HG03432 (cell line): Measurements from ENCODE around the gene TRAF3.
"Not testable (repeated sequence)": the region's sequence is repeated elsewhere in the genome, so short reads cannot be mapped to it uniquely, and the experiment has no call there.

Source experiments
- ATAC-seq: cut with Tn5 transposase; IDR thresholded peaks from one replicate; pipeline ENCODE4 v1.9.1; 2021; ENCODE audit warnings: mild to moderate bottlenecking, moderate library complexity; ENCODE audit not compliant: unreplicated experiment

The TRAF3 gene

DNA sequence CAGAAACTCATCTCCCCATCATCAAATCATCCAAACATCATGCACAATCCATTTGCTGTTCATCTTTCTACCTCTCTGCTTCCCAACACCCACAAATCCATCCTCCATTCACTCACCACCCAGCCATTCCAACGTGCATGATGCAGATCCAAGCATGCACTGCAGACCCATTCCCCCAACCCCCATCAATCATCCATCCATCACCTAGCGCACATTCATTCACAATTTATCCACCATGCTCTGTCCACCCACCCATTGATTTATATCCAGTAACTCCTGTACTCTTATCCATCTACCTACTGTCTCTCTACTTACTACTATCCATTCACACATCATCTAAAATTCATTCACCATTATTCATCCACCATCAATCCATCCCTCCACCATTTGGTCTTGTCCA, 141.2 kb downstream of the TRAF3 start:
- ATAC-seq, result no peak

DNA sequence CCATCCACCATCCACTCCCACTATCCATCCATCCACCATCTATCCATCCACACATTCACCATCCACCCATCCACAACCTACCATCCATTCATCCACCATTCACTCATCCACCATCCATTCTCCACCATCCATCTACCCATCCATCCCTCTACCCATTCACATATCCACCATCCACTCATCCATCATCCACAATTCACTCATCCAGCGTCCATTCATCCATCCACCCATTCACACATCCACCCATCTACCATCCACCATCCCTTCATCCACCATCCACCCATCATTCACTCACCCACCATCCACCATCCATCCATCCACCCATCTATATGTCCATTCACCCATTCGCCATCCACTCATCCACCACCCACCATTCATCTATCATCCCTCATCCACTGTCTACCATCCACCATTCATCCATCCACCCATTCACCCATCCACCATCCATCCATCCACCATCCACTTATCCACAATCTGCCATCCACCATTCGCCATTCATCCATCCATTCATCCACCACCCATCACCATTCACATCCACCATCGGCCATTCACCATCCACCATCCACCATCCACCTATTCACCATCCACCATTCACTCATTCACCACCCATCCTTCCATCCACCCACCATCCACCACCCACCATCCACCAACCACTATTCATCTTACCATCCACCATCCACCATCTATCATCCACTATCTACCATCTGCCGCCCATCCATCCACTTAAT, 143.2 kb downstream of the TRAF3 start:
- no peak for ATAC-seq

- ATAC-seq, result no peak
Measured at GRCh38 chr14:102920998-102921304, 143.7 kb downstream of the TRAF3 start.

DNA sequence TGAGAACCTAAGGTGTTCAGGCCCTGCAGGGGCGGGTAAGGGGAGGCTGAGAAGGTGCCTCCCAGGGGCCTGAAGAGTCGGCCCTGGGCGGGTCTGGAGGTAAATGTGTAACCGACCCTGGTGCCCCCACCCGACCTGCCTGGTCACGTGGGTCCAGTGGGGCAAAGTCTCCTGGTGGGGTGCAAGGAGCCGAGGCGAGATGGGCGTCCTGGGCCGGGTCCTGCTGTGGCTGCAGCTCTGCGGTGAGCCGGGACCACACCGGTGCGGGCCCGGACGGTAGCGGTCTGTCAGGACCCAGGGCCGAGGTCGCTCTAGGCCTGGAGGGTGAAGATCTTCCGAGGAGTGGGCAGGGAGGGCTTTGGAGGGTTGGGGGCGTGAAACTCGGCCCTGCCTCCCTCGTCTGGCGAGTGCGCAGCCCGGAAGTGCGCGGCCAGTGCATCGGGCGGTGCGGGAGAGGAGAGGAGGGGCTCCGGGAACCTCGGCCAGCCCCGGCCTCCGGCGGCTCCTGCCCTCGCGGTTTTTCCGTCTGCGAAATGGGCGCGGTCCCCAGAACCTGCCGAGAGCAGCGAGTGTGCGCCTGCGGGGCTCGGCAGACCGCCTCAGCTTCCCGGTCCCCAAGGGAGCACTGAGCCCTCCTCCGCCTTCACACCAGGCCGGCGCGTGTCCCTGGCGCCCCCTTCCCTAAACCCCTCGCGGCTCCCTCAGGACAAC, 145.4 kb downstream of the TRAF3 start, which contains the start of gene AMN:
TSS of gene AMN (plus strand) at position 174 of the 711 bp plus-strand sequence. CDS start at position 200, 26 bp downstream.
- ATAC-seq, result no peak

GRCh38 chr14:102923201-102923924, 146.1 kb downstream of the TRAF3 start:
- ATAC-seq, result no peak

DNA sequence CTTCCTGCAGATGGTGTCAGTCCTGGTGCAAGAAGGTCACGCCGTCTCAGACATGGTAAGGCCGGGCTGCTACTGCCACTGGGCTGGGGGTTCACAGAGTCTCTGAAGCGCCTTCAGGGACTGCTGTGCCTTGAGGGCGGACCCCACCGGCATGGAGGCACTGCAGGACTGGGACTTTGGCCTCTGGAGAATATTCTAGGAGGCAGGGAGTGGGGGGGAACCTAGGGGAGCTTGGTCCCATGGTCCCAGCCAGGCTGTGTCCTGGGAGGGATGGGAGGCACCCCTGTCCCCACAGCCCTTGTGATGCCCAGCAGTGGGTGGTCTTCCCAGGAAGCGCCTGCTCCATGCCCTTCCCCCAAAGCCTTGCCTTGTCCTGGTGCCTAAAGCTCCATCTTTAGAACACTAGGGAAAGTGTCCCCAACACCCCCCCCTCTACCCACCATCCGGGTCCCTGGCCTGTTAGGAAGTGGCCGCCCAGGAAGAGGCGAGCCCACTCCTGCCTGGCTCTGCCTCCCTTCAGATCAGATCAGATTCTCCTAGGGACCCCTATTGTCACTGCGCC, 146.8 kb downstream of the TRAF3 start:
- ATAC-seq, result no peak

DNA sequence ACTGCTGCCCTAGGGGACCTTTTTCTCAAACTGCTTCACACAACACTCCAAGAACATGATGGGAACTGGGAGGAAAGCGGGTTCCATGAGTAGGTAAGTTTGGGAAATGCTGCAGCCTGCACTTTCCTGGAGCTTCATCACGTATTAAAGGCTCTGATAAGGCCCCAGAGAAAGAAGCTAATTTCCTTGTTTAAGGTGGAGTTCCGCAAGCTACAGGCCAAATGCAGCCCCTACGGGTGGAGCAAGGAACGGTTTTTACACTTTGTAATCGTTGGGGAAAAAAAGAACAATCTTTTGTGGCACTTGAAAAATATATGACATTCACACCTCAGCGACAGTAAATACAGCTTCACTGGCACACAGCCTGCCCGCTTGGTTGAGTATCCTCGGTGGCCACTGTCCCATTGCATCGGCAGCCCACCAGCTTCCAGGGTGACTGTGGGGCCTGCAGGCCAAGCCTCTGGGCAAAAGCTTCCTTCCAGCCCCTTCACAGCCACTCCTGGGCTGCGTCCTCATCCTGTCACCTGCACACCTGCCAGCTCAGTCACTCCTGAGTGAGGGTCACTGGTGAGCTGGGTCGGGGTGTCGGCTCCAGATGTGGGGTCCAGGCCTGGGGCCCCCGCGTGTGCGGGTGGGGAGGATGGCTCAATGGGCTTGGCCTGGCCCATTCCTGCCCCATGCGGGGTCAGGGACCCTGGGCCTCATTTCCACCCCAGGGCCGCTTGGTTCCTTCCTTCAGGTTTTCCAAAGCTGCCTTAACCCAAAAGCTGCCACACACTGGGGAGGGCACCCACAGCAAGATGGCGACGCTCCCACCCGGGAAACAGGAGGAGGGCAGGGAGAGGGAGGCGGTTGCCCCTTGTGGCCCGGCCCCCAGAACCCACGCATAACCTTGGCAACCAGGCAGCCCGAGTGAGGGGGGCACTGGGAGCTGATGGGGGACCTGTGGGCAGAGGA, 147.7 kb downstream of the TRAF3 start:
- no peak for ATAC-seq

DNA sequence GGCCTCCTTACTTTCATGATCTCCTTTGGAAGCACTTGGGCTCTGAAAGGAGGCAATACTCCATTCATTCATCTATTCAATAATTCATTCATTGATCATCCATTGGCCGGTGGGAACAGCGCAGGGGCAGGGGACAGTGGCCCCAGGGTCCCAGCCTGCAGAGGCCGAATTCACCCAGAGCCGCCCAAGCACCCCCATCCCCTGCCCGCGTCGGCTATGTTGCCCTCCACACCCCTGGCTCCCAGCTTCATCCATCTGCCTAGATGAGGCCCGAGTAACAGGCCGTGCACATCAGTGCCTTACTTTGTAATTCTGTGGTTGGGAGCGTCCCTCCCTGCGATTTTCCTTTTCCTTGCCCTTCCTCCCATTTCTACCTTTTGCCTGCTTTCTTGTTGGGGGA, 148.4 kb downstream of the TRAF3 start:
- ATAC-seq, result no peak

DNA sequence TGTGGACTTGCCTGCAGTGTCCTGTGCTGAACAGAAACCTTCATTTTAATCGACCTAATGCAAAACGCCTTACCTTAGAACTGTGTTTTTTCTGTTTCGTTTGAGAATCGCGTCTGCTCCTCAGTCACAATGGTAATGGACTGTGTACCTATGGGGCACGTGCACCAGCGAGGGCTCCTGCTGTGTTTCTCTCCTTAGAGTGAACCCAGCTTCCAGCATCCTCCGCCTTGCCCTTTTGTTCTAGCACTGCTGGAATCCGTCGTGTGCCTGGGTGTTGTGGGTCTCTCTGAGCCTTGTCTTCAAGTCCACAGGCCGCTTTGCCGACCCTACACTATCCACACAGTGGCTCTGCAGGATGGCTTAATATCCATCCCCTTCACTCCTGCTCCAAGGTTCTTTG, 148.9 kb downstream of the TRAF3 start:
- no peak for ATAC-seq

DNA sequence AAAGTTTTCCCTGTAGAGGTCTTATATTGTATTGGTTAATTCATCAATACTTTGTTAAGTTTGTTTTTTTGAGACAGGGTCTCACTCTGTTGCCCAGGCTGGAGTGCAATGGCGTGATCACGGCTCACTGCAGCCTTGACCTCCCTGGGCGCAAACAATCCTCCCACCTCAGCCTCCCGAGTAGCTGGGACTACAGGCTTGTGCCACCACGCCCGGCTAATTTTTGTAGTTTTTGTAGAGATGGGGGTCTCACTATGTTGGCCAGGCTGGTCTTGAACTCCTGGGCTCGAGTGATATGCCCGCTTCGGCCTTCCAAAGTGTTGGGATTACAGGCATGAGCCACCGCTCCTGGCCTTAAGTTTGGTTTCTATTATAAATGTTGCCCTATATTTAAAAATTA, 149.6 kb downstream of the TRAF3 start:
- ATAC-seq, result not testable (repeated sequence)

DNA sequence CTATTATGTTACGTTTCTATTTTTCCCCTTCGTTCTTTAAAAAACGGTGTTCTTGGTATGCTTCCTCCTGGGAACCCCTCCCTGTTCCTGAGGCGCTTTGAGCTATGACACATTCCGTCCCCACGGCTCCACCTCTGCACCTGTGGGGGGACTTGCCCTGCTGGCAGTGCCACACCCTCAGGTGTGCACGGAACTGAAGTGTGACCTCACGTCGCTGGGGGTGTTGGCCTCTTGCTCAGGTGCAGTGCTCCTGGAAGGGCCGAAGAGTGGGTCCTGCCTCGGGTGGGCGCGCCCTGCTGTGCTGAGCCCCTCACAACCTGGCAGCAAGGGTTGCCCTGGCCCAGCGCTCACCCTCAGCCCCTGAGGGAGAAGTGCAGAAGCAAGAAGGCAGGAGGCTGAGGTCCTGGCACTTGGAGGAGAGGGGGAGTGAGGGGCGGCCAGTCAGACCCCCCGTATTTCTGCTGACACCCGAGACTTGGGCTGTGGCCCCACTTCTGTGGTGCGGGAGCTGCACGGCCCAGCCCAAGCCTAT, 150.2 kb downstream of the TRAF3 start:
- no peak for ATAC-seq

DNA sequence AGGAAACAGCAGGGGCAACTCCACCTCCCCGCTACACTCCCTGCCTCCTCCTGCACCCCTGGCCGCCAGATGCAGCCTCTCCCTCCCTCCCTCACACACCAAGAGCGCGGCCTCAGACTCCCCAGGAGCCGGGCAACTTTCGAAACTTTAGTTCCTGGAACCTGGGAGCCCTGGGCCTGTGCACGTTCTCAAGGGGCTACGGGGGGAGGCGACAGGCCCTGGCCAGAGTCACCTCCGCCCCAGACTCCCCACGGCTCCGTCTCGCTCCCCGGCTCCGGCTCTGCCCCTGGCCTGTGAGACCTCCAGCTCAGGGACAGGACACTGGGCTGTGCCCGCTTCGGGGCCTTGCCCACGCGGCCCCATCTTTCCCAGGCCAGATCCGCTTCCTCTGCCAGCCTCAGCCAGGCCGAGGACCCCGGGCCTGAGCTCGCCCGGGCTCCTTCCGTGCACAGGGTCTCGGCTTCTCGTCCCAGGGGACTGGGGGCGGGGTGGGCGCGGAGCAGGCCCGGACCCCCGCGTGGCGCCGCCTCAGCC, 150.7 kb downstream of the TRAF3 start:
- ATAC-seq, result peak; percentile 22

DNA sequence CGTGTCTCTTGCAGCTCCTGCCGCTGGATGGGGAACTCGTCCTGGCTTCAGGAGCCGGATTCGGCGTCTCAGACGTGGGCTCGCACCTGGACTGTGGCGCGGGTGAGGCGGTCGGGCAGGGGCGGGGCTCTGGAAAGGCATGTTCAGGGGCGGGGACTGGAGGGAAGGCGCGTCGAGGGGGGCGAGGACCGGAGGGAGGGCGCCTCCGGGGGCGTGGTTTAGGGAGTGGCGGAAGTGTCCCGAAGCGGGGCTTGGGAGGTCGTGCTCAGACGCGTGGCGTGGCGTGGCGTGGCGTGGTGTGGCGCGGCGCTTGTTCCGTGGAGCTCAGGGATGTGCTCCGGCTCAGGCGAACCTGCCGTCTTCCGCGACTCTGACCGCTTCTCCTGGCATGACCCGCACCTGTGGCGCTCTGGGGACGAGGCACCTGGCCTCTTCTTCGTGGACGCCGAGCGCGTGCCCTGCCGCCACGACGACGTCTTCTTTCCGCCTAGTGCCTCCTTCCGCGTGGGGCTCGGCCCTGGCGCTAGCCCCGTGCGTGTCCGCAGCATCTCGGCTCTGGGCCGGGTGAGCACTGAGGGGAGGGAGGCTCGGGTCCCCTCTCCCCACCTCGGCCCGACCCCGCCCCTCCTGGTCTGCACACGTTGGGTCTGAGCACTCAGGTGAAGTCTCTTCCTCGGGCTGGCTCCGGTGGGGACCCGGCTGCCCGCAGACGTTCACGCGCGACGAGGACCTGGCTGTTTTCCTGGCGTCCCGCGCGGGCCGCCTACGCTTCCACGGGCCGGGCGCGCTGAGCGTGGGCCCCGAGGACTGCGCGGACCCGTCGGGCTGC, 151.4 kb downstream of the TRAF3 start:
- peak; percentile 73 for ATAC-seq

DNA sequence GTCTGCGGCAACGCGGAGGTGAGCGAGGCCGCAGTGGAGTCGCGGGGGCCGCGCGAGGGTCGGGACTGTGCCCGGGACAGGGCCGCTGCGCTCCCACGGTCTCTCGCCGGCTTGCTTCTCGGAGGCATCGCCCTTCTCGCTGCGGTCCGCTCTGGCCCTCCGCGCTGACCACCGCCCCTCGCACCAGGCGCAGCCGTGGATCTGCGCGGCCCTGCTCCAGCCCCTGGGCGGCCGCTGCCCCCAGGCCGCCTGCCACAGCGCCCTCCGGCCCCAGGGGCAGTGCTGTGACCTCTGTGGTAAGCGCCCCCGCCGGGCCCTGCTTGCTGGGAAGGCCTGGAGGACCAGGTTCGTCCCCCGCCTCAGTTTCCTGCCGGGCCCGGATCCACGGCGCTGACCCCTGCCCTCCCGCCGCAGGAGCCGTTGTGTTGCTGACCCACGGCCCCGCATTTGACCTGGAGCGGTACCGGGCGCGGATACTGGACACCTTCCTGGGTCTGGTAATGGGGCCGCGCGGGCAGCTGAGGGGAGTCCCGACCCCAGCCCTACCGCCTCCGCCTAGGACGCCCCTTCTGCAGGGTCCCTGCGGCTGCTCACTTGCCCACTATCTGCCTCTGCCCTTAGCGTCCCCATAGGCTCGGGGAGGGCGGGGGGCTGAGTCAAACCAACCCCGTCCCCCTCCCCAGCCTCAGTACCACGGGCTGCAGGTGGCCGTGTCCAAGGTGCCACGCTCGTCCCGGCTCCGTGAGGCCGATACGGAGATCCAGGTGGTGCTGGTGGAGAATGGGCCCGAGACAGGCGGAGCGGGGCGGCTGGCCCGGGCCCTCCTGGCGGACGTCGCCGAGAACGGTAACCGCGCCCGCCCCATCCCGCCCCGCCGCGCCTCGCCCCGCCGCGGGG, 152.2 kb downstream of the TRAF3 start:
- ATAC-seq, result no peak

DNA sequence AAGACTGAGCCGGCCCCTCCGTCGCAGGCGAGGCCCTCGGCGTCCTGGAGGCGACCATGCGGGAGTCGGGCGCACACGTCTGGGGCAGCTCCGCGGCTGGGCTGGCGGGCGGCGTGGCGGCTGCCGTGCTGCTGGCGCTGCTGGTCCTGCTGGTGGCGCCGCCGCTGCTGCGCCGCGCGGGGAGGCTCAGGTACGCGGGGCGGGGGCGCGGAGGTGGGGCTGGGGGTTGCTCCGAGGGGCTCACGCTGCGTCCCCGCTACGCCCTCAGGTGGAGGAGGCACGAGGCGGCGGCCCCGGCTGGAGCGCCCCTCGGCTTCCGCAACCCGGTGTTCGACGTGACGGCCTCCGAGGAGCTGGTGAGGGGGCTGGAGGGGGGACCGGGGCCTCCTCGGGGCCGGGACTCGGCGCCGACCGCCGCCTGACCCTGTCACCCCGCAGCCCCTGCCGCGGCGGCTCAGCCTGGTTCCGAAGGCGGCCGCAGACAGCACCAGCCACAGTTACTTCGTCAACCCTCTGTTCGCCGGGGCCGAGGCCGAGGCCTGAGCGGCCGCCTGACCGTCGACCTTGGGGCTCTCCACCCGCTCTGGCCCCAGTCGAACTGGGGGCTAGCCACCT, 153.0 kb downstream of the TRAF3 start:
- no peak for ATAC-seq

DNA sequence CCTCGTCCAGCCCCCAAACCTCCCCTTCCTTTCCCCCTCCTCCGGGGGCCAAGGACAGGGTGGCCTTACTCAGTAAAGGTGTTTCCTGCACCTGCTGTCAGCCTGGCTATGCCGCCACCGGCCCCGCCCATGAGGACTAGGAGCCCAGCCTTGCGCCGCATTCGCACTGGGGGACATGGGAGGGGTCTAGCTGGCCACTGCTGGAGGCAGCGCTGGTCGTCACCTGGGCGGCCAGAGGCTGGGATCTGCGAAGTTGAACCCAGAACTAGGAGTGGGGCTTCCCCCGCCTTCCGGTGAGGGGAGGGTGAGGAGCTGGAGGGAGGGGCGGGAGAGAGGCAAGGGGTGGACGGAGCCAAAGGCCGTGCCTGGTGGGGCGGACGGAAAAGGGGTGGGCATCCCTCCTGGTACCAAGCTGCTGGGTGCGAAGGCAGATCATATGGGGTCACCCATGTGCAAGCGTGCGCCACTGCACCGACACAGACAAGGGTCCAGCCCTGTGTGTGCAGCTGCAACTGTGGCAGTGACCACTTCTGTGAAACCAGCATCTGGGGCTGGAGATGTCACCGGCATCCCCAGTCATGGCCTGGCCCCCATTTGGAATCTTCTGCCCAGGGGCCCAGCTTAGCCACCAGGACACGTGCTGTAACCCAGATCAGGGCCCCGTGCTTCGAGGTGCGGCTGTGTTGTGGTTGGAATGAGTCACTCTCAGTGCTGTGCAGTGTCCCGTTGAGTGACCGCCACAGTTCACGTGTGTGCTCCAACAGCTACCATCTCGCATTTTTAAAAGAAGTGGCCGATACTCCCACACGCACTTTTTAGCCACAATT, 153.7 kb downstream of the TRAF3 start:
- ATAC-seq, result no peak
